GM18517 (cell line): ENCODE measurements around the gene TRIM44.

Experiments used
- ATAC-seq: cut with Tn5 transposase; IDR thresholded peaks from one replicate; pipeline ENCODE4 v1.9.1; 2021; ENCODE audit warnings: mild to moderate bottlenecking, moderate library complexity; ENCODE audit not compliant: unreplicated experiment

The TRIM44 gene

GRCh38 chr11:35671396-35672127 lies 9.0 kb downstream of the TRIM44 start:
- ATAC-seq: no peak

DNA sequence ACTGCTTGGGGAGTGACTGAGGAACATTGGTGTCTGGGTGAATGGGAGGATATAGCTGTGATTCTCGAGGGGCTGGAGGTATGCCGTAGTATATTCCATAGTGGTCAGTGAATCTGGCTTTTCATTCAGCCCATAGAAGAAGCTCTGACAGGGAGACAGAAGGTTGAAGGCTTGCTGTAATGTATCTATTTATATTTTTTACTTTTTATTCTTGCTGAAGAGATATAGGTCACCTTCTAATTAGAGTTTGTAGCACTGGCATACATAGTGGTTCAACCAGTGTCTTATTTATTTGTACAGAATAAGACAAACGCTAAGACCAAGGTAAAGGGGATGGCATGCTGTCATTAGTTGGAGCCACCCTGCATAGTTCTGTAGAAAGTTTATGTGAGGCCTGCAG lies 10.0 kb downstream of the TRIM44 start:
- ATAC-seq: no peak

DNA sequence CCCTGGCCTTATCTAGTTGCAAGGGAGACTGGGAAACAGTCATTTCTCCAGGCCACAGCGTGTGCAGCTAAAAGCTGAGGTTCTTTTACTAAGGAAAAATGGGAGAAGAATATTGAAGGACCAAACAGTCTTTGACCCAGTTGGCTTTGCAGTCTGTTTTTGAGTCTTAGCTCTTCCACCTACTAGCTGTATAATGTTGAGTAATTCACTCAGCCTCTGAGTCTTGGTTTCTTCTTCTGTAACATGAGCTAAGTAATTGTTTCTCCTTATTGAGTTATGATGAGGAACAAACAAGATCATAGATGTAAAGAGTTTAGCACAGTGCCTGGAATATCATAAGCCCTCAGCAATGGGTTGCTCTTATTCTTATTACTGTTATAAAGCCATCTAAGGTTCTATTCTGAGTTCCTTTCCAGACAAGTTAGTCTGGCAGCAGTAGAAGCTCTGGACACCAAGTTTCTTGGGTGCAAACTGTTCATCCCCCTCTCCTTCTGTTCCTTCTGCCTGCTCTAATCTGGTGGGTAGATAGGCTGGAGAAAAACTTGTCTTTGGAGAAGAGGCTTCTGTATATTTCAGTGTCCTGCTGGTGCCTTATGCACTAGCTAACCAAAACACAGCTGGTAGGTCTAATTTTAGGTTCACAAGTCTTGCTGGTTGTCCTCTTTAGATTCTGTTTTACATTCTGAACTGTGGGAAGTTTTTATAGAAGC lies 13.5 kb downstream of the TRIM44 start:
- peak; percentile 55 for ATAC-seq

GRCh38 chr11:35676611-35676965 lies 14.0 kb downstream of the TRIM44 start:
- ATAC-seq: peak; percentile 21

DNA sequence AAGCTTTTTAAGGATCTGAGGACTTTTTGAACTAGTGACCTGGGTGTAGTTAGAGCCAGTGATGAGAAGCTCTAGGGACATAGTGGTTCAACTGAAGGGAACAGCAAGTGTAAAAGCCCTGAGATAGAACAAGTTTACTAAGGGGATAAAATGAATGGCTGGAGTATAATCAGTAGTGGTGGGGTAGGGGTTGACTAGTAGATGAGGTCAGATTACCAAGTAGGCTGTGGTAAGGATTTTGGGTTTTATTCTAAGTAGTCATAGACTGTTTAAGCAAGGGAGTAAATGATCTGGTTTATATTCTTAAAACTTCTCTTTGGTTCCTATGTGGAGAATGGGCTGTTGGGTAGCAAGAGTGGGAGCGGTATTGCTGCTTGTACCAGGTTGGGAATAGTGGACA lies 15.3 kb downstream of the TRIM44 start:
- ATAC-seq: no peak

DNA sequence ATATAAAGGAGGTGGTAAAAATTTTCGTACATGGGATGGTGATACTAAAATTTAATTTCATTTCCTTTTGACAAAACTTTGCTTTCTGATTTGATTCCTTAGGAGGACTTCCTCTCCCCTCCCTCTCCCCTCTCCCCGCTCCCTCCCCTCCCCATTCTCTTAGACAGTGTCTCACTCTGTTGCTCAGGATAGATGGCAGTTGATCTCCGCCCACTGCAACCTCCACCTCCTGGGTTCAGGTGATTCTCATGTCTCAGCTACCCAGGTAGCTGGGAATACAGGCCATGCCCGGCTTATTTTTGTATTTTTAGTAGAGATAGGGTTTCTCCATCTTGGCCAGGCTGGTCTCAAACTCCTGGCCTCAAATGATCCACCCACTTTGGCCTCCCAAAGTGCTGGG lies 15.9 kb downstream of the TRIM44 start:
- no peak for ATAC-seq

DNA sequence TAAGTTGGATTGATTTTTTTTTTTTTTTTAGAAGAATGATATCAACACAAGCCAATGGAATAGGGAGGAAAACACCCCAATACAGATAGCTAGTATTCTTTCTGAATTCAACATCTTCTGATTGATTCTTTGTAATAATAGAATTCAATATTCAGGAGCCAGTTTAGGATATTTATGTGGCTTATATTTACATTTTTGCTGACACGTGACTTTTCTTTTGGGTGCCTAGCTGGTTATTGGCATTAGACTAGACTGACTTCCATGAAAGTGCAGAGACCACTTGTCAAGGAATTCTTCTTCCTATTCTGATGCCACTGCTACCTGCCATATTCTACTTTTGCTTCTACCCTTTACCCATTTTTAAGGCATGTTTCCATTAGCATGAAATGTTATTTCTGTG lies 16.4 kb downstream of the TRIM44 start:
- no peak for ATAC-seq

GRCh38 chr11:35680506-35680905 lies 17.9 kb downstream of the TRIM44 start:
- no peak for ATAC-seq

- peak; percentile 44 for ATAC-seq
Measured at GRCh38 chr11:35681163-35681767, 18.7 kb downstream of the TRIM44 start.

- ATAC-seq: no peak
Measured at GRCh38 chr11:35682230-35683173, 19.9 kb downstream of the TRIM44 start.

DNA sequence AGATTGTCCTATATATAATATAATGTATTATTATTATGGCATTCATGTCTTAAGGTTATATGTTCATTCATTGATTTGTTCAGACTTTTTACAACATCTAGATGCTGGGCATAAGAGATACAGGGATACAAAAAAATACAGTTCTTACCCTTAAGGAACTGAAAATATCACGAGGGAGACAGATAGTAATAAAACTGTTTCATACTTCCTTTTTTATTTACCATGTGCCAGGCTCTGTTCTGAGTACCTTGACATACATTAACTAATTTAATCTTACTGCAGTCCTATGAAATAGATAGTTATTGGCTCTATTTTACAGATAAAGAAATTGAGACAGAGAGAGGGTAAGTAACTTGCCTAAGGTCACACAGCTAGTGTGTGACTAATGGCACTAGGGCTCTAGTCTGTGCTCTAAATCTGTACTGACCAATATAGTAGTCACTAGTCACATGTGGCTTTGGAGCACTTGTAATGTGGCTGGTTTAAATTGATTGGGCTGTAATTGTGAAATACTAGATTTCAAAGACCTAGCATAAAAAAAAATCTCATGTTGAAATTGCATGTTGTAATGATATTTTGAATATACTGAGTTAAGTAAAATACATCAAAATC lies 21.3 kb downstream of the TRIM44 start:
- ATAC-seq: peak; percentile 80

GRCh38 chr11:35688023-35688422 lies 25.4 kb downstream of the TRIM44 start:
- ATAC-seq: no peak

GRCh38 chr11:35689081-35689996 lies 26.8 kb downstream of the TRIM44 start:
- no peak for ATAC-seq

DNA sequence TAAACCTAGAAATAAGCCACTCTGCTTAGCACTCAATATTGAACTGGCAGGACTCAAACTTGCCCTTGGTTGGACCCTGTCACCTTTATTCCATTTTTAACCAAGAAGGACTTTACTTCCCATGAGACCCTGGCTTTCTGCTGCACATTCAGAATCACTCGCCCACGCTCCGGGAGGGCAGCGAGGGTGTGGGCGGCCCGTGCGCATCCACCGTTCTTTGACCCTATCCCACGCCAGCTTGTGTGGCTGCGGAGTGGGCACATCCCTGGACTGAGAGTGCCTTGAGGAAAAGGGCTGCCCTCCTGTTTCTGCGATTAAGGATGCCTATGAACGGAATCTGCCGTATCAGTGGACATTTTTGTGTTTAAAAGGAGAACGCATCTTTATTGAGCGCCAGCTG lies 39.6 kb downstream of the TRIM44 start:
- no peak for ATAC-seq

GRCh38 chr11:35709376-35709775 lies 46.8 kb downstream of the TRIM44 start:
- no peak for ATAC-seq

DNA sequence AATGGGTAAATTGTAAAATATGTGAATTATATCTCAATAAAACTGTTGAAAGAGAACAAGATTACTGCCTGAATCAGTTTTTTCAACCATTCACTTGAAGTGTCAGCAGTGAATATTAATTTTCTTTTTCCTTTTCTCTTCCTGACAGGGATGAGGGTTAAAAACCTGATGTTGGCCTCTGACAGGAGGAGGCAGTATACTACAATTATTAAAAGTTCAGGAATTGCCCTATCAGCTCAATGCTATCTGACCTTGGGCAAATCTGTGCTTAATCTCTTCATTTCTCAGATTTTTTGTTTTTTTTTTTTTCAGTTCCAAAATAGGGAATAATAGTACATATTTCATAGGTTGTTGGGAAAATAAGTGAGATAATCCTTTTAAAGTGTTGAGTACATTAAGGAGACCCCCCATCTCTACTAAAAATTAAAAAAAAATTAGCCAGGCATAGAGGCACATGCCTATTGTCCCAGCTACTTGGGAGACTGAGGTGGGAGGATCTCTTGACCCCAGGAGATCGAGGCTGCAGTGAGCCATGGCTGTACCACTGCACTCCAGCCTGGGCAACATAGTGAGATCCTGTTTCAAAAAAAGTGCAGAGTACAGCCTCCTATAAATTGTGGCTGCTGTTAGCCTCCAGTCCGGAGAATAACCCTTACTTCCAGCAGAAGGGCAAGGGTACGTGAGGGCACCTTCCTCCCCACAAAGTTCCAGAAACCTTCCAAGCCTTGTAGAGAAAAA lies 48.8 kb downstream of the TRIM44 start:
- ATAC-seq: no peak

DNA sequence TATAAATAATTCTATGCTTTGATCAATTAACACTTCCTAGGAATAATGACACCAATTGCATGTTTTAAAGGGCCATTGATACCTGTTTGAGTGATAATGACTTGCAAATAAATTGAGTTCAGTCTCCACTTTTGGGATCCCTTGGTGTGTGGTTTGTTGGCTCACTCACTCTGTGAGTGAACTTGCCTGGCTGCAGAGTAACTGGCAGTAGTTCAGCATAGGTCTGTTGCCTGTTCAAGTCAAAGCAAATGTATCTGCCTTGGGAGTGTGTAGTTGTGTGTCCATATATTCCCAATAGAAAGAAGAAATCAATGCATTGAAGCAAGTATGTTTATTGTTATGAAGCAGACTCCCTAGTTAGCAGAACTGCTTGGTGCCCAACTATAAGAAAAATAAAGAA lies 49.3 kb downstream of the TRIM44 start:
- ATAC-seq: no peak

DNA sequence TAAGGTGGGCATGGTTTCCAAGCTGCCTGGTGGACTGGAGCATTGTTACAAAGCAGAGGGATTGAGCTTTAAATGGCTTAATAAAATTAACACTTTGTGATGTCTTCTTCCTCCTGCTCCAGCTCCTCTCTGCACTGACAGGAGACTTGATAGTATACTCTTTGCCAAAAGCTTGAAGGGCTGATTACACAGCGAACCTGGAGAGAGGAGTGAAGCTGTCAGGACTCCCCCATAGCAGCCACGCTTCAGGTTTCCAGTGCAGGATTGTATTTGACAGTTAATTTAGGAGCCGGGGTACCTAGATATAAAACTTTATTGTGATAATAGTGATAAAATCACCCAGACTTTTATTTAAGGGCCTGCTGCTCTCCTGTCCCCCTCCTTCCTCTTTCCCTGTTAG lies 50.0 kb downstream of the TRIM44 start:
- no peak for ATAC-seq
